Embryonic facial prominence (tissue), 1 donor: ENCODE results near the gene AASDHPPT.
"Not testable (repeated sequence)": the region's sequence is repeated elsewhere in the genome, so short reads cannot be mapped to it uniquely, and the experiment has no call there.

Experiments used
- DNase-seq: peaks from one replicate; pipeline ENCODE4 v3.0.0-alpha.2; 2016; ENCODE audit errors: extremely low spot score

AASDHPPT gene, protein sequence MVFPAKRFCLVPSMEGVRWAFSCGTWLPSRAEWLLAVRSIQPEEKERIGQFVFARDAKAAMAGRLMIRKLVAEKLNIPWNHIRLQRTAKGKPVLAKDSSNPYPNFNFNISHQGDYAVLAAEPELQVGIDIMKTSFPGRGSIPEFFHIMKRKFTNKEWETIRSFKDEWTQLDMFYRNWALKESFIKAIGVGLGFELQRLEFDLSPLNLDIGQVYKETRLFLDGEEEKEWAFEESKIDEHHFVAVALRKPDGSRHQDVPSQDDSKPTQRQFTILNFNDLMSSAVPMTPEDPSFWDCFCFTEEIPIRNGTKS

GRCh38 chr11:106077609-106078455, at the start of gene AASDHPPT:
Gene AASDHPPT (plus strand): TSS chr11:106077662. CDS start chr11:106077711, 49 bp downstream.
- DNase-seq, result peak; percentile 20

DNA sequence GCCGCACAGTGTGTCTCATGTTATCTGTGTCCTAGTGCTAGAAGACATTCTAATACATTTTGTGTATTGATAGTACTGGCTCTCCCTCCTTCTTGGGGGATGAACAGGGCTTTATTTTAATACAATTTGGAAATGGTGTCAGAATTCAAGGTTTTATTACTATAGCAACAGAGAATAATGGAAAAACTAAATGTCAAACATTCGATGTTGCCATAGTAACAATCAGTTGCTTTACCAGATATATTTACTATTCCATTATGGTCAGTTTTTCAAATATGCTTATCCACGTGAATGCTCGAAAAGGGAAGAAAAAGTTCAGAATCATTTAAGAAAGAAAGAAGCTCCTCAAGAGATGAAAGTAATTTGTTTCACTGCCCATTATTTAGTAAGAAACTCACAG, 46.9 kb upstream of the AASDHPPT start:
- no peak for DNase-seq

- DNase-seq, result no peak
Observed at GRCh38 chr11:106031202-106031810, 46.2 kb upstream of the AASDHPPT start.

GRCh38 chr11:106031936-106032335, 45.5 kb upstream of the AASDHPPT start:
- no peak for DNase-seq

DNA sequence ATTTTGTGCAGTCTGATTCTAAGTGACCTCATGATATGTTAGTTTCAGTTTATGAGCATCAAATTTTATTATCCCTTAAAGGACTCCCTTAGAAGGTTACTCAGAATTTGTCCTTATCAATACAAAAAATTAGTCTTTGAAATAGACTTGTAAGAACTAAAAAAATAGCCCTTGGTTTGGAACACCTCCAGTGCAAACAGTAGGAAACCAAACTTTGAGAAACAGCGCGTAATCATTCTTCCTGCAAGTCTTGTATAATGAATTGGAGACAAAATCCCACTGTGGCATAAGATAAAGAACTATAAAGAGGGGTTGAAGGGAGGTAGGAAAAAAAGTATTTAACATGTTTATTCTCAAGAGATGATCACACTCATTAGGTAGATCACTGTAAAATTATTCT, 44.6 kb upstream of the AASDHPPT start:
- no peak for DNase-seq

DNA sequence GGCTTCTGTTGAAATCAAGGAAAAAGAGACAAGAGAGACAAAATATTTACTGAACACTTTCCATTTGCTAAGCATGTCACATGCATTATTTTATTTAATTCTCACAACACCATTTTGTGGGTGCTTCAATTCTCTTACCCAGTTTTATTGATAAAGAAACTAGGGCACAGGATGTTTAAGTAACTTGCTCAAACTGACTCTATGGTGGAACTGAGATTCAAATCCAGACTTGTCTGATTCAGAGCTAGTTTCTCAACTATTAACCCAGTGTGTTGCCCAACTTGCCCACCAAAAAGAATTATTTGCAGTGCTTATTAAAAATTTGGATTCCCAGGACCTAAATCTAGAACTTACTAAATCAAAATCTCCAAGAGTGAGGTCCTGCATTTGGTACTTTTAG, 33.9 kb upstream of the AASDHPPT start:
- no peak for DNase-seq

- DNase-seq, result no peak
Observed at GRCh38 chr11:106047631-106048030, 29.8 kb upstream of the AASDHPPT start.

DNA sequence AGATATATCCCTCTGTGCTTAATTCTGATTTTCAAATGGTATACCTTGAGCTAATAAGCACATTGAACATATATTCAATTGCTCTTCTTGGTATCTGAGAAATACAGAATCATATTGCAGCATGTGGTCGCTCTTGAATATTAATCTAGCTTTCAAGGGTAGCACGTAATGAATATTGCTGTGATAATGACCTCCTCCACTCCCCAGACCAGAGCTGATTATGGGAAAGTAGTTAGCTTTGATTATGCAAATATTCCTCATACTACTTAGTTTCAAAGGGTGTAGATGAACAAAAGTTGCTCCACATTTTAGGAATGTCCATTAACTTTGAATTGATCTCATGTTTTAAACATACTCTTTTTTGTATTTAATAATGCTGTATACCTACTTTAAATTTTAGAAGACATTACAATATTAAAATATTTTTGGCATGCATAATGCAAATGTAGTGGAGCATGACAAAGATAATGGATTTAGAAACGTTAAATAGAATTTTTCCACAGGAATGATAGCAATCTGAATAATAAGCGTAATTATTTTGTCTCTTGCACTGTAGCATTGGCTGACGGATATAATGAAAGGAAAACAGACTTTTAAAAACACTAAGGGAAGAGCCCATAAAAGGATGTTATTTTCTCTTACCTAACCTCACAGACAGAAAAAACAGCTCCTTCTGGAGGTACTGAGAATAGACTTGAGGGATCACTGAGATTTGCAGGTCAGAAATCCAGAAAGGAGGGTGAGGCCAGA, 27.6 kb upstream of the AASDHPPT start:
- DNase-seq, result no peak

- DNase-seq, result no peak
Observed at GRCh38 chr11:106051103-106051502, 26.4 kb upstream of the AASDHPPT start.

DNA sequence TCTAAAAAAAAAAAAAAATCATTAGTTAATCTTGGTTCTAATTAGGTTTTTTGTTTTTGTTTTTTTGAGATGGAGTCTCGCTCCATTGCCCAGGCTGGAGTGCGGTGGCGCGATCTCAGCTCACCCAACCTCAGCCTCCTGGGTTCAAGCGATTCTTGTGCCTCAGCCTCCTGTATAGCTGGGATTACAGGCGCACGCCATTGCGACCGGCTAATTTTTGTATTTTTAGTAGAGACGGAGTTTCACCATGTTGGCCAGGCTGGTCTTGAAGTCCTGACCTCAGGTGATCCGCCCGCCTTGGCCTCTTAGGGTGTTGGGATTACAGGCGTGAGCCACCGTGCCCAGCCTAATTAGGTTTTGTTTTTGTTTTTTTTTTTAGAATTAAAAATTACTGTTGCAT, 19.1 kb upstream of the AASDHPPT start:
- not testable (repeated sequence) for DNase-seq

DNA sequence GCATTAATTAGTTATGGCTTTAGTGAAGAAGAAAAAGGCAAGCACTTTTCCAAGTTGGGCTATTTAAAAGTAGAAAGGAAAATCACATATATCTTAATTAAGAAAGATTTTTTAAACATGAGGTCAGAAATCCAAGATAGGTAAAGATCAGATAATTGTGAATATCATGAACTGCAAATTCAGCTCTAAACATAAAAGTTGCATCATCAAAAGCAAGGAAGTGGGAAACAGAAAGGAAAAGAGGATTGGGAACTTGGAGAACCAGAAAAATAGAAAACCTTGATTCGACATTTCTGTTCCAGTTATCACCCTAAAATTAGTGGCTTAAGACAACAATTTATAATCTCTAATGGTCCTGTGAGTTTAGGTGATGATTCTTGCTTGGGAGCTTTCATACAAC, 17.8 kb upstream of the AASDHPPT start:
- no peak for DNase-seq

GRCh38 chr11:106061249-106061784, 16.1 kb upstream of the AASDHPPT start:
- DNase-seq, result no peak

DNA sequence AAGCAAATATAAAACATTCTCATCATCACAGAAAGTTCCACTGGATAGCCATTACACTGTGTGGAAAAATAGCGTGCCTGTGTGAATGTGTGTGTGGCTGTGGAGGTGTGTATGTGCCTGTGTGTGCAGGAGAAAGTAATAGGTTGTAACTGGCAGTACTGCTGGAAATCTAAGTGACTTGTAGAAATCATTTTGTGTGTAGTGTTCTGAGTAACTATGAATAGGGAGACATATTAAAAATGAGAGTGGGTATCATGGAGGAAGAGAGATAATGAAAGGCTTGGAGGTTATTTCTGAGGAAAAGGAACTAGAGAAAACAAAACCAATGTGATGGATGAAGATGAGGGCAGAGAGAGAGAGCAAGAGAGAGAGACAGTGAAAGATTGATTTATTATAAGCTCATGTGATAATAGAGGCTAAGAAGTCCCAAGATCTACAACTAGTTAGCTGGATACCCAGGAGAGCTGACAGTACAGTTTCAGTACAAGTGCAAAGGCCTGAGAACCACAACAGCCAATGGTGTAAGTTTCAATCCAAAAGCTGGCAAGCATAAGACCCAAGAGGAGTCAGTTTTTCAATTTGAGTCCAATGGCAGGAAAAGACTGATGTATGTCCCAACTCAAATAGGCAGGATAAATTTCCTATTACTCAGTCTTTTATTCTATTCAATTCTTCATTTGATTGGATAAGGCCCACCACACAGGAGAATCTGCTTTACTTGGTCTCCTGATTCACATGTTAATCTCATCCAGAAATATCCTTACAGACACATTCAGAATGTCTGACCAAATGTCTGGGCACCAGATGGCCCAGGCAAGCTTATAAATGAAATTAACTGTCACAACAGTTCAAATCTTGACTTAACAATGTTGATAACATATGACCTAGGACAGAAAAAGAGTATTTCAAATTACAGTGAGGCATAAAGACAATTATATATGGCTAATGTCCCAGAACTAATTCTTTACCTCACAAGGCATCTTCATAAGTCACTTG, 15.2 kb upstream of the AASDHPPT start:
- no peak for DNase-seq

DNA sequence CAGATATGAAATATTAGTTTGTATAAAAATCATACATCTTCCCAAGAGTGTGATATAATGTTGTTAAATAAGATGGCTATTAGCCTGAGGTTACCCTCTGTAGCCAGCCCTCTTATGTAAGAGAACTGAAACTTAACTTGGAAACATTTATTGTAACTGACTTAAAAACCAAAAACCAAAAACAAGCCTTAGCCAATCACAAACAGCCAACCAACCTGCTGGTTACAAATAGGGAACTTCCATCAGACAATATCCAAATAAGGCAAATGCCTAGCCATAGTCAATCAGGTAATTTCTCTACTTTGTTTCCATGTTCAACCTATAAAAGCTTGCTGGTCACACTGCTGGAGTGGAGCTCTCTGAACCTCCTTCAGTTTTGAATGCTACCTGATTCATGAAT, 14.5 kb upstream of the AASDHPPT start:
- no peak for DNase-seq

GRCh38 chr11:106070606-106071005, 6.9 kb upstream of the AASDHPPT start:
- no peak for DNase-seq

DNA sequence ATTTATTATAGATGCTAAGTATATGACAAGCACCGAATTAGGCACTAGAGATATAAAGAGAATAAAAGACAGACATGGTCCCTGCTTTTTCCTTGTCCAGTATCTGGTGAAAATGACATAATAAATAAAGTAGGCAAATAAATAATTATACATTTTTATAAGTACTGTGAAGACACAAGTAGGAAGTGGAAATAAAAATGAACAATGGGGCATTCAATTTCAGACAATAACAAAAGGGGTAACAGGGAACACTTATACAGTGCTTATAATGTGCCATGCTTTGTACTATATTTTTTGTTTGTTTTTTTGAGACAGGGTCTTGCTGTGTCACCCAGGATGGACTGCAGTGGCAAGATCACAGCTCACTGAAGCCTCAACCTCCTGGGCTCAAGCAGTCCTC, 4.7 kb upstream of the AASDHPPT start:
- no peak for DNase-seq

DNA sequence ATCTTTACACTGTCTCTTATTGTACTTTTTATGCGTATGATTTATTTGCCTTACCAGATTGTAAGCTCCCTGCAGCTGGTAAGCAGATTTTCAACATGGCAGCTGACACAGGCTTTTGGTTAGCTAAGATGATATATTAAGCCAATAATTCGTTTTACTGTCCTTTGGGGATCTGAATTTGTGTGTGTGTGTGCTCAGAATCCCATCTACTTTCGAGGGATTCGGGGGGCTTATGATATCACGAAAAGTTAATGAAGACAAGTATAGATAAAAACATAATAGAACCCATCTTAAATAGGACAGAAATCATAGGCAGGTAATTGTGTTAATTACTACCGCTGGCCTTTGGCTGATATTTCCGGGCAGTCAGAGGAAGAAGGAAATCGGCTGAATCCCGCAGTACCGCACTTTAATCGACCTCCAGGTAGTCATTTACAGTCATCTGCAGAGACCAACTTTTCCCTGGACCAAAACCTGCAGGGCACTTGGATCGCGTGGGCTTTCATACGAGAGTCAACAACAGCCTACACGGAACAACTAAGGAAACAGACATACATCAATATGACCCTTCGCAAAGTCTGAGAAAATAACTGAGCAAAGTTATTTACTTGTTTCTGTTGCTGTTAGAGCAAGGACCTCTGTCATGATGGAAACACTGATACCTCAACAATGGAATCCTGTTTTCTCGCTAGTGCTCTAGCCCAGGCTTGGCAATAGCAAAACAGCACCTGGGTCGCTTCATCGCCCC, 1.1 kb upstream of the AASDHPPT start:
- no peak for DNase-seq

- DNase-seq, result peak; percentile 99
Observed at GRCh38 chr11:106076919-106077608, 398 bp upstream of the AASDHPPT start, which contains the start of gene KBTBD3. Gene KBTBD3 (minus strand): TSS chr11:106077347. CDS start chr11:106059097, 18,250 bp downstream.

GRCh38 chr11:106082096-106082495, 4.6 kb downstream of the AASDHPPT start:
- DNase-seq, result no peak
